ENCODE results near the gene BCL7C.
"Not testable (repeated sequence)": the region's sequence is repeated elsewhere in the genome, so short reads cannot be mapped to it uniquely, and the experiment has no call there.

The BCL7C gene

DNA sequence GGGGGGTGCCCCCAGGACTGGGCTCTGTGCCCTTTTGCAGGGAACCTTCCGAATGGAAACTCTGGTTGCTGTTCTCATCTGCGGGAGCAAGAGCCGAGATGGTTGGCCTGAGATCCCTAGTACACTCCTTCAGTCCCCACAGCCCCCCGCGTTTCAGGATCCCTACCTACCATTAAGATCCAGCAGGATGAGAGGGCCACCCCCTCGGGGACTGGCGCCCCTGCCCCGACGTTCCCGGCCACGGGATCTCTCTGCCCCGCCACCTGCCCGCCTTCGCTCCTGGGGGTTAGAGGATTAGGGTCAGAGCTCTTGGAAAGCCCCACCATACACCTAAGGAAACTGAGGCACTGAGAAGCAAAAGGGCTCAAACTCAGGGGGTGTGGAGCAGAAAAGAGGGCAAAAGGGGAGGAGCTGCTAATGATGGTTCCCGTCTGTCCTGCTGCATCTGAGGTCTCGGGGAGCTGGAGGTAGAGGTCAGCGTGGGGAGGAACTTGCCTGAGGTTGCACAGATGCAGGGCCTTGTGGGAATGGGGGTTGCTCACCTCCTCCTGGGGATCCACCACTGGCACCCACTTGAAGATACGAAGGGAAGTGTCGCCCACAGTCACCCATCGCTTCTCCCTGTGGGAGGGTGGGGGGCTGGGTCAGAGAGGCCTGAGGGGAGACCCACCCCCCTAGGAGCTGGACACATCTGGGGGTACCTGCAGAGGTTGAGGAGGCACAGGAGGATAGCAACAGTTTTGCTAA lies 1.0 kb downstream of the BCL7C start:
- Histone ChIP-seq H3K4me3 (IDR thresholded peaks at IDR 0.05; ENCODE audit: insufficient read depth, low read depth, low read length) (no peak overlapping the region), H3K27ac (no peak overlapping the region), H3K4me2 (peak overlapping the region; percentile 94), H3K27me3 (ENCODE audit: insufficient read depth, low read depth) (no peaks in the 10 kb centered on the region), H3K9ac (peak overlapping the region; percentile 62; the same call in 1 of the 2 replicates), H2AFZ (ENCODE audit: low read depth) (peak overlapping the region; percentile 91; the same call in 1 of the 2 replicates), H3K79me2 (ENCODE audit: insufficient read depth, low read depth) (no peaks in the 10 kb centered on the region), H3K36me3 (ENCODE audit: insufficient read depth) (no peaks in the 10 kb centered on the region), H3K4me1 (ENCODE audit: low read depth, poor library complexity, severe bottlenecking) (peaks cover 12% of the 10 kb centered on the region), H4K20me1 (ENCODE audit: insufficient read depth) (no peaks in the 10 kb centered on the region)
- TF ChIP-seq, protein P1, sequence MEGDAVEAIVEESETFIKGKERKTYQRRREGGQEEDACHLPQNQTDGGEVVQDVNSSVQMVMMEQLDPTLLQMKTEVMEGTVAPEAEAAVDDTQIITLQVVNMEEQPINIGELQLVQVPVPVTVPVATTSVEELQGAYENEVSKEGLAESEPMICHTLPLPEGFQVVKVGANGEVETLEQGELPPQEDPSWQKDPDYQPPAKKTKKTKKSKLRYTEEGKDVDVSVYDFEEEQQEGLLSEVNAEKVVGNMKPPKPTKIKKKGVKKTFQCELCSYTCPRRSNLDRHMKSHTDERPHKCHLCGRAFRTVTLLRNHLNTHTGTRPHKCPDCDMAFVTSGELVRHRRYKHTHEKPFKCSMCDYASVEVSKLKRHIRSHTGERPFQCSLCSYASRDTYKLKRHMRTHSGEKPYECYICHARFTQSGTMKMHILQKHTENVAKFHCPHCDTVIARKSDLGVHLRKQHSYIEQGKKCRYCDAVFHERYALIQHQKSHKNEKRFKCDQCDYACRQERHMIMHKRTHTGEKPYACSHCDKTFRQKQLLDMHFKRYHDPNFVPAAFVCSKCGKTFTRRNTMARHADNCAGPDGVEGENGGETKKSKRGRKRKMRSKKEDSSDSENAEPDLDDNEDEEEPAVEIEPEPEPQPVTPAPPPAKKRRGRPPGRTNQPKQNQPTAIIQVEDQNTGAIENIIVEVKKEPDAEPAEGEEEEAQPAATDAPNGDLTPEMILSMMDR (conservative IDR thresholded peaks at IDR 0.05; ENCODE audit: low read depth, low read length): no peak

DNA sequence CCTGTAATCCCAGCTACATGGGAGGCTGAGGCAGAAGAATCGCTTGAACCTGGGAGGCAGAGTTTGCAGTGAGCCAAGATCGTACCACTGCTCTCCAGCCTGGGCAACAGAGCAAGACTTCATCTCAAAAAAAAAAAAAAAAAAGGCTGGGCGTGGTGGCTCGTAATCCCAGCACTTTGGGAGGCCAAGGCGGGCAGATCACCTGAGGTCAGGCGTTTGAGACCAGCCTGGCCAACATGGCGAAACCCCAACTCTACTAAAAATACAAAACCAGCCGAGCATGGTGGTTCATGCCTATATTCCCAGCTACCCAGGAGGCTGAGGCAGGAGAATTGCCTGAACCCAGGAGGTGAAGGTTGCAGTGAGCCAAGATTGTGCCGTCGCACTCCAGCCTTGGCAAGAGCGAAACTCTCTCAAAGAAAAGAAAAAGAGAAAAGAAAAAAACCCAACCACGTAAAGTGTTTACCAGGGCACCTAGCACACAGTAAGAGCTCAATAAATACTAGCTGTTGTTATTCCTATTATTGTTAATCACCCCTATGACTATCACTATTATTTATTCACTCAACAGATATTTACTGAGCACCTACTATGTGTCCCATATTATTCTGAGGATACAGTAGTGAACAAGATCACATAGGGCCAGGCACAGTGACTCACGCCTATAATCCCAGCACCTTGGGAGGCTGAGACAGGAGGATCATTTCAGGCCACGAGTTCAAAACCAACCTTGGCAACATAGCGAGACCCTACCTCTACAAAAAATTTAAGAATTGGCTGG lies 2.6 kb downstream of the BCL7C start:
- not testable (repeated sequence) for H2AFZ ChIP-seq (ENCODE audit: low read depth); H3K4me1 ChIP-seq (ENCODE audit: low read depth, poor library complexity, severe bottlenecking); H3K27me3 ChIP-seq (ENCODE audit: insufficient read depth, low read depth); H4K20me1 ChIP-seq (ENCODE audit: insufficient read depth); H3K27ac ChIP-seq; H3K36me3 ChIP-seq (ENCODE audit: insufficient read depth); H3K79me2 ChIP-seq (ENCODE audit: insufficient read depth, low read depth); H3K4me3 ChIP-seq (IDR thresholded peaks at IDR 0.05; ENCODE audit: insufficient read depth, low read depth, low read length); H3K9ac ChIP-seq; H3K4me2 ChIP-seq

DNA sequence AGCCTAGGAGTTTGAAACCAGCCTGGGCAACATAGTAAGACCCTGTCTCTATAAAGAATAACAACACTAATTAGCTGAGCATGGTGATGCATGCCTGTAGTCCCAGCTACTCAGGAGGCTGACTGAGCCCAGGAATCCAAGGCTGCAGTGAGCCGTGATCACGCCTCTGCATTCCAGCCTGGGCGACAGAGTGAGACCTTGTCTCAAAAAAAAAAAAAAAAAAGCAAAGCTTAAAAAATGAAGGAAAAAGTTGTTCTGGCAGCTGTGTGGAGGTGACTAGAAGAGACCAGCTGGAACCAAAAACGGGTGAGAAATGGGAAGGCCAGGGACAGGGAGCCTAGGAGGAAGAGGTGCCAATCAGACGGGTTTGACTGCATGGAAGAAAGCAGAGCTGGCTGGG lies 4.2 kb downstream of the BCL7C start:
- no peak overlapping the region for H3K4me3 ChIP-seq (IDR thresholded peaks at IDR 0.05; ENCODE audit: insufficient read depth, low read depth, low read length)
- no peaks in the 10 kb centered on the region for H3K36me3 ChIP-seq (ENCODE audit: insufficient read depth)
- no peak overlapping the region for H3K9ac ChIP-seq
- TF ChIP-seq, protein P1 (conservative IDR thresholded peaks at IDR 0.05; ENCODE audit: low read depth, low read length): no peak
- no peak overlapping the region for H3K27ac ChIP-seq
- H2AFZ ChIP-seq (ENCODE audit: low read depth): no peak overlapping the region
- H3K4me1 ChIP-seq (ENCODE audit: low read depth, poor library complexity, severe bottlenecking): peaks cover 8% of the 10 kb centered on the region
- no peaks in the 10 kb centered on the region for H4K20me1 ChIP-seq (ENCODE audit: insufficient read depth)
- no peak overlapping the region for H3K4me2 ChIP-seq
- H3K79me2 ChIP-seq (ENCODE audit: insufficient read depth, low read depth): no peaks in the 10 kb centered on the region
- no peaks in the 10 kb centered on the region for H3K27me3 ChIP-seq (ENCODE audit: insufficient read depth, low read depth)

DNA sequence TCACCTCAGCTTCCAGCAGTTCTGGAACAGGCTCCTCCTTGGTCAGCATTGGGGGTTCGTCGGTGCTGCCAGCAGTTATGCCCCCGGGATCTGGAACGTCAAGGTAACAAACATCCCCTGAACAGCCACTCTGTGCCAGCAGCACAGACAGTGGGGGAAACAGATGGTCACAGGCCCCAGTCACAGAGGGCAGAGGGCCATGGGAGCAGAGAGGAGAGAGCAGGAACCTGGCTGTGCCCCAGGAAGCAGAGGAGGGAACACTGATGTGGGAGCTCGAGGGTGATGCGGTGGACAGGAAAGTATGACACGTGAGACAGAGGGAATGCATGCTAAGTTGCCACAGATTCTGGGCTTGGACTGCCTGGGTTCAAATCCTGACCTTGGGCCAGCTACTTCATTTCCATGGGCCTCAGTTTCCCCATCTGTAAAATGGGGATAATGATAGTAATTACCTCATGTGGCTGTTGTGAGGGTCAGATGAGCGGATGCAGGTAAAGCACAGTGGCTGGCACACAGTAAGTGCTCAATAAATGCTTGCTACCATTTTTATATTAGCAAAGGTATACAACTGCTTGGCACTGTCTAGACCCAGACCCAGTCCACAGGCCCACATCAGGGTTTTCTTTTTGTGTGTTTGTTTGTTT lies 4.9 kb downstream of the BCL7C start:
- Histone ChIP-seq H3K4me2 (no peak overlapping the region), H3K4me3 (IDR thresholded peaks at IDR 0.05; ENCODE audit: insufficient read depth, low read depth, low read length) (no peak overlapping the region), H4K20me1 (ENCODE audit: insufficient read depth) (no peaks in the 10 kb centered on the region), H3K36me3 (ENCODE audit: insufficient read depth) (no peaks in the 10 kb centered on the region), H3K9ac (no peak overlapping the region), H3K79me2 (ENCODE audit: insufficient read depth, low read depth) (no peaks in the 10 kb centered on the region), H3K27ac (no peak overlapping the region), H3K4me1 (ENCODE audit: low read depth, poor library complexity, severe bottlenecking) (peaks cover 9% of the 10 kb centered on the region), H2AFZ (ENCODE audit: low read depth) (no peak overlapping the region), H3K27me3 (ENCODE audit: insufficient read depth, low read depth) (no peaks in the 10 kb centered on the region)
- TF ChIP-seq, protein P1 (conservative IDR thresholded peaks at IDR 0.05; ENCODE audit: low read depth, low read length): no peak
